ENCODE data around the gene SLC2A9. TPM values are rescaled to one million over a fixed set of nuclear protein-coding genes. Genes with fewer than 3 reads are reported as not detected.

SLC2A9 gene
- total RNA-seq (2022) (22.5 and 33.3 TPM in 2 replicates), Bru-seq, nascent RNA (percentile 67 among the genes with signal in this experiment), BruChase-seq, experiment 1, labeled RNA remaining after a 6-hour chase (percentile 61 among the genes with signal in this experiment), BruChase-seq, experiment 2, labeled RNA remaining after a 2-hour chase (percentile 62 among the genes with signal in this experiment)
- long read RNA-seq, transcript SLC2A9-201 (12 exons, 1,850 nt) = major isoform, 46 of 121 reads
- long read RNA-seq, partial matches to known transcripts = 37 of 121 reads
- long read RNA-seq, other reads (novel, unspliced or antisense) = 38 of 121 reads

DNA sequence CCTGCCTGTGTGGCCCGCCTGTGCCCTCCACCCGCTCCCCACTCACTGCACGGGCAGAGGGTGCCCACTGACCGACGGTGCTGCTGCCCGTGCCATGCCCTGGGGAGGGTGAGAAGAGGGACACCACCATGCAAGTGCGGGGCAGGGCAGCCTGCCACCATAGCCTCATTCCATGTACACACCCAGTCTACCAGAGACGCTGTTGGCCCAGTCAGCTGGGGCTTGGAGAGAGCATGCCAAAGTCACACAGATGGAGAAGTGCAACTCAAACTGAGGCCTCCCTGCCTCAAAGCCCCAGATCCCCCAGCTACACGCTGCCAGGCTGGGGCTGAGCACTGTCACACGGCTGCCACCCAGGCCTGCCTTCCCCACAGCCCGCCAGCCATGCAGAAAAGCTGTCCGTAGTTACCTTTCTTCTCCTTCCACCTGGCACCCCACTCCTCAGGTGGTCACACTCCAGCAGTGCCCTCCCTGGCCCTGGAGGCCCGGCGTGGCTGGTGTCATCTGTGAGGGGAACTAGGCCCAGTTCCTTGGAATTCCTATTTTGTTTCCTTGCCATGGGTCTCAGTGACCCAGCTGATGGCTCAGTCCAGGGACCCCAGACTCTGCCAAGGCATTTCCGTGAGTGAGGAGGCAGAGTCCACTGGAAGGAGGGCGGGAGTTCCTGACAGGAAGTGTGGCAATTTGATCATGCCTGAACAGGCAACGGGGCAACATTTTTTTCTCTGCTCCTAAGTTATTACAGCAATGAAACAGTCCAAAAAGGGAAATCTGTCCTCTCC, at the start of gene SLC2A9:
TSS of gene SLC2A9 (minus strand) at position 627 of the 782 bp plus-strand sequence. CDS start at position 559, 68 bp downstream.
- DNase-seq (ENCODE audit: unreplicated experiment) = peak; percentile 88
- Mint-ChIP-seq H3K36me3 (ENCODE audit: insufficient read depth, unreplicated experiment) (peaks cover 10% of the 10 kb centered on the region), H3K27ac (ENCODE audit: low read depth, unreplicated experiment) (peak within 1 kb of the TSS; percentile 97), H3K27me3 (ENCODE audit: insufficient read depth, unreplicated experiment) (no peaks in the 10 kb centered on the region), H3K4me3 (ENCODE audit: unreplicated experiment) (peak within 1 kb of the TSS; percentile 80), H3K4me1 (ENCODE audit: insufficient read depth, unreplicated experiment) (peaks cover 51% of the 10 kb centered on the region), H3K9me3 (ENCODE audit: unreplicated experiment) (no peaks in the 10 kb centered on the region)
- BruUV-seq (replicated peaks) = TSS peak; percentile 28
- ChIA-PET POLR2A (interaction anchor here (0.6 to 4.4 kb wide), 10 partner anchors 10 to 96 kb away, joined by 3 to 31 read pairs (median 4); partner anchors contain the start of gene WDR1), CTCF (interaction anchor here (0.6 to 2.3 kb wide), 8 partner anchors 9 to 534 kb away, joined by 3 to 15 read pairs (median 4); no protein-coding TSS in a partner anchor)
- intact Hi-C loops (cut with micrococcal nuclease) = no loop called here
- TF ChIP-seq, protein P1, sequence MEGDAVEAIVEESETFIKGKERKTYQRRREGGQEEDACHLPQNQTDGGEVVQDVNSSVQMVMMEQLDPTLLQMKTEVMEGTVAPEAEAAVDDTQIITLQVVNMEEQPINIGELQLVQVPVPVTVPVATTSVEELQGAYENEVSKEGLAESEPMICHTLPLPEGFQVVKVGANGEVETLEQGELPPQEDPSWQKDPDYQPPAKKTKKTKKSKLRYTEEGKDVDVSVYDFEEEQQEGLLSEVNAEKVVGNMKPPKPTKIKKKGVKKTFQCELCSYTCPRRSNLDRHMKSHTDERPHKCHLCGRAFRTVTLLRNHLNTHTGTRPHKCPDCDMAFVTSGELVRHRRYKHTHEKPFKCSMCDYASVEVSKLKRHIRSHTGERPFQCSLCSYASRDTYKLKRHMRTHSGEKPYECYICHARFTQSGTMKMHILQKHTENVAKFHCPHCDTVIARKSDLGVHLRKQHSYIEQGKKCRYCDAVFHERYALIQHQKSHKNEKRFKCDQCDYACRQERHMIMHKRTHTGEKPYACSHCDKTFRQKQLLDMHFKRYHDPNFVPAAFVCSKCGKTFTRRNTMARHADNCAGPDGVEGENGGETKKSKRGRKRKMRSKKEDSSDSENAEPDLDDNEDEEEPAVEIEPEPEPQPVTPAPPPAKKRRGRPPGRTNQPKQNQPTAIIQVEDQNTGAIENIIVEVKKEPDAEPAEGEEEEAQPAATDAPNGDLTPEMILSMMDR (IDR thresholded peaks at IDR 0.05; ENCODE audit: unreplicated experiment) = no peak

DNA sequence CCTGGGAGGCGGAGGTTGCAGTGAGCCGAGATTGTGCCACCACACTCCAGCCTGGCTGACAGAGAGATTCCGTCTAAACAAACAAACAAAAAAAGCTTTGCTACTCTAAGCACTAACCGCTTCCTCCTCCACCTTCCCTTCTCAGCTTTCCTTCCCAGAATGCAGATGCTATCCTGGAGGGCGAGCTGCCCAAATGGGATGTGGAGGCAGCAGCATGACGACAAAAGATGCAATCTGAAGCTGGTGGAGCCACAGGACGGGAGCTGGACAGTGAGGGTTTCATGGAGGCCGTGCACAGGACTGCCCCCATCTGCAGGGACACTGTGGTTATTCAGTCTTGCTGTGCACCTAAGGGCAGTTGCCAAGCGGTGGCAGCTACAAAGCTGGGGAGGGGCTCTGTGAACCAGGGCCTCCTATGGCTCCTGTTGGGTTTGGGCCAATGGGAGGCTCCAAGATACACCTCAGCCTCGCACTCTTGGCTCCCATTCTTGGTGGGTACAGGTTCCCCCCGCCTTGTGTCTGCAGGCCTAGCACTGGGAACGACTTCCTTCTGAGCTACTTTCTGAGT, 47.9 kb upstream of the SLC2A9 start:
- intact Hi-C loops (cut with micrococcal nuclease) = no loop called here
- Mint-ChIP-seq H3K36me3 (ENCODE audit: insufficient read depth, unreplicated experiment) (peaks cover 33% of the 10 kb centered on the region), H3K4me1 (ENCODE audit: insufficient read depth, unreplicated experiment) (no peaks in the 10 kb centered on the region), H3K27ac (ENCODE audit: low read depth, unreplicated experiment) (no peak overlapping the region), H3K4me3 (ENCODE audit: unreplicated experiment) (no peak overlapping the region), H3K9me3 (ENCODE audit: unreplicated experiment) (no peaks in the 10 kb centered on the region), H3K27me3 (ENCODE audit: insufficient read depth, unreplicated experiment) (no peaks in the 10 kb centered on the region)
- no peak for DNase-seq (ENCODE audit: unreplicated experiment)
- no TSS peak for BruUV-seq (replicated peaks)
- ChIA-PET POLR2A (no interaction called here), CTCF (interaction anchor here (0.8 kb wide), 1 partner anchor 307 kb away, joined by 3 read pairs; no protein-coding TSS in a partner anchor)
- TF ChIP-seq, protein P1 (IDR thresholded peaks at IDR 0.05; ENCODE audit: unreplicated experiment) = no peak

DNA sequence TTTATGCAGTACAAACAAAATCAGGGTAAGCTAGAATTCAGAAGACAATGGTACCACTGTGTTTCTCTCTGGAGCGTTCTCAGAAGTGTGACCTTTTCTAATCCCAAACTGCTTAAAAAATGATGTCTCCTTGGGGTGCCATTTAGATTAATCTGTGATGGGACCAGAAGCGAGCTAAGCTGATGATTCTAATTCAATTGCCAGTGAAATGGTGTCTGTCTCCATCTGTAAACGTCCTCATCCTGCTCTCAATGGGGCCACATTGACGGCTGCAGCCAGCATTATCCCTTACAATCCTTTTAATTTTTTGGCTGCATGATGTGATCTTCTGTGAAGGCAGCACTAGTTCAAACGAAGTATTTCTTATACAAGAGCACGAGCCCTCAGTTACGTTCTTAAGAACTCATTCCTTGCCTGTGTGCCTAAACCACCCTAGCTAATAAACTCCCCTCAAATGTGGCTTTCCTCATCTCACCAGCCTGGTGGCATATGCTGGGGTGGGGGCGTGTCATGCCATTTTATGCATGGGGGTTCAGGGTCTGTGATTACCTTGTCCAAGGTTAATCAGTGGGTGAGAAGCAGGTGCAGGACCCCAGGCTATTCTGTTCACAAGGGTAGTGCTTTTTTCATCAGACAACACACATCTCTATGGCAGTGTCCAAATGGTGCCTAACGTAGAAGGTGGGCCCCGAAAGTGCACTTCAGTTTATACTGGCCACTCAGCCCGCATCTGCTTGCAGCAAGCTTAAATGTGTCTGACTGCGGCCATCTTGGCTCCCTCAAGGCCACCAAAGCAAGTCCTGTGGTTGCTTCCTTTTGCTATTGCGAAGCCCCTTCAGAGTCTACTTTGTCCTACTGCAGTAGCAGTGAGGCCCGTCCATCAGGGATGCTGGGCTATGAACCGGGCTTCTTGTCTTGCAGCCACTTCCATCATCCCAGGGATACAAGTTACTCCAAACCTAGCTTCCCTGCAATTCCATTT, 45.7 kb upstream of the SLC2A9 start:
- no peak for DNase-seq (ENCODE audit: unreplicated experiment)
- Mint-ChIP-seq H3K27ac (ENCODE audit: low read depth, unreplicated experiment) (no peak overlapping the region), H3K36me3 (ENCODE audit: insufficient read depth, unreplicated experiment) (peaks cover 12% of the 10 kb centered on the region), H3K27me3 (ENCODE audit: insufficient read depth, unreplicated experiment) (no peaks in the 10 kb centered on the region), H3K4me1 (ENCODE audit: insufficient read depth, unreplicated experiment) (no peaks in the 10 kb centered on the region), H3K4me3 (ENCODE audit: unreplicated experiment) (no peak overlapping the region), H3K9me3 (ENCODE audit: unreplicated experiment) (no peaks in the 10 kb centered on the region)
- no TSS peak for BruUV-seq (replicated peaks)
- ChIA-PET POLR2A (no interaction called here), CTCF (interaction anchor here (0.5 to 7.4 kb wide), 6 partner anchors 29 to 306 kb away, joined by 3 to 61 read pairs (median 4); no protein-coding TSS in a partner anchor)
- TF ChIP-seq, protein P1 (IDR thresholded peaks at IDR 0.05; ENCODE audit: unreplicated experiment) = no peak
- intact Hi-C loops (cut with micrococcal nuclease) = no loop called here

All from MCF 10A (cell line).